GM12878 (cell line): Measurements from ENCODE around the gene PRKN. TPM values are rescaled to one million over a fixed set of nuclear protein-coding genes. Genes with fewer than 3 reads are reported as not detected.

Experiments
- ATAC-seq: fragments of 200-7000 bp; cut with Tn5 transposase; 3 replicates; pipeline ENCODE4 v1.9.1; 2020; ENCODE audit warnings: mild to moderate bottlenecking, moderate library complexity
- BruUV-seq: library from RNA; stranded (reverse); fragments of 400-500 nt; replicated peaks from 2 replicates; lab custom pipeline; 2021; lab: Mats Ljungman, UMichigan
- CTCF ChIA-PET: fragments of 300-600 bp; sonication (Branson Sonifier 250); formaldehyde crosslinking; extraction: SDS; loops from one replicate; lab custom pipeline; 2021; ENCODE audit warnings: inconsistent platforms; lab: Yijun Ruan, JAX
- POLR2A ChIA-PET: fragments of 350-600 bp; formaldehyde crosslinking; extraction: SDS; loops from one replicate; lab custom pipeline; 2021; ENCODE audit warnings: inconsistent platforms; lab: Charles Lee
- RAD21 ChIA-PET: fragments of 300-600 bp; sonication (Branson Sonifier 250); formaldehyde crosslinking; loops from one replicate; lab custom pipeline; 2023; ENCODE audit warnings: antibody characterized with exemption; ENCODE audit not compliant: unreplicated experiment; lab: Charles Lee
- SMC1A ChIA-PET: fragments of 300-600 bp; sonication (Branson Sonifier 250); formaldehyde crosslinking; loops from one replicate; lab custom pipeline; 2023; ENCODE audit not compliant: unreplicated experiment, uncharacterized antibody; lab: Charles Lee
- DNase-seq: peaks from one replicate; pipeline ENCODE4 v3.0.0-alpha.2; 2011; ENCODE audit warnings: low read depth, low spot score
- FAIRE-seq: peaks from 3 replicates; lab custom pipeline; 2011; peaks lifted over from hg19 to GRCh38; lab: Jason Lieb, UNC
- H2AFZ ChIP-seq: 2 replicates; pipeline ENCODE4 v1.6.0; 2011; ENCODE audit warnings: low read depth, low read length, control low read depth; ENCODE audit not compliant: control insufficient read depth
- H3K27ac ChIP-seq: 2 replicates; pipeline ENCODE4 v1.5.1; 2011; ENCODE audit warnings: control low read depth; ENCODE audit not compliant: control insufficient read depth, insufficient read depth
- H3K27me3 ChIP-seq, 2 experiments: replicated peaks in 1 of 2; 2 replicates each; pipeline versions ENCODE4 v1.6.0 to v1.6.1; 2011; ENCODE audit warnings: low read length in 1 of 2; ENCODE audit not compliant: control insufficient read depth in 2 of 2, insufficient read depth in 2 of 2
- H3K36me3 ChIP-seq, 2 experiments: 2 replicates each; pipeline ENCODE4 v1.5.1; 2011; ENCODE audit warnings: low read length in 1 of 2; ENCODE audit not compliant: control insufficient read depth in 2 of 2, insufficient read depth in 2 of 2
- H3K4me1 ChIP-seq: 2 replicates; pipeline ENCODE4 v1.6.1; 2011; ENCODE audit warnings: mild to moderate bottlenecking, low read length, moderate library complexity, mixed read lengths; ENCODE audit not compliant: control insufficient read depth, insufficient read depth
- H3K4me2 ChIP-seq: 2 replicates; pipeline ENCODE4 v1.6.0; 2011; ENCODE audit warnings: control low read depth; ENCODE audit not compliant: control insufficient read depth, insufficient read depth
- H3K4me3 ChIP-seq: fragments of 200-600 bp; sonication (generic); 2 replicates; pipeline ENCODE4 v1.5.1; 2016
- H3K79me2 ChIP-seq: 2 replicates; pipeline ENCODE4 v1.6.0; 2011; ENCODE audit warnings: low read length; ENCODE audit not compliant: control insufficient read depth, insufficient read depth
- H3K9ac ChIP-seq: 2 replicates; pipeline ENCODE4 v1.8.0; 2011; ENCODE audit warnings: low read length, control low read depth, mixed read lengths; ENCODE audit not compliant: control insufficient read depth, insufficient read depth
- H3K9me3 ChIP-seq: replicated peaks from 3 replicates; pipeline ENCODE4 v1.5.1; 2011; ENCODE audit warnings: mild to moderate bottlenecking, low read length; ENCODE audit not compliant: control insufficient read depth, insufficient read depth
- H4K20me1 ChIP-seq: 2 replicates; pipeline ENCODE4 v1.6.0; 2011; ENCODE audit not compliant: control insufficient read depth, insufficient read depth
- CUX1 ChIP-seq: IDR thresholded peaks from 2 replicates; pipeline ENCODE4 v1.6.1; 2012; ENCODE audit warnings: improper control_type of control experiment, low read depth, low read length; ENCODE audit not compliant: insufficient replicate concordance
- FOS ChIP-seq: IDR thresholded peaks from 3 replicates; pipeline ENCODE4 v1.6.1; 2011; ENCODE audit warnings: borderline replicate concordance; ENCODE audit not compliant: insufficient read length; ENCODE audit errors: extremely low read depth
- GATAD2B ChIP-seq: fragments of 450-650 bp; conservative IDR thresholded peaks from 2 replicates; pipeline ENCODE4 v1.6.1; 2017; ENCODE audit warnings: low read depth, mild to moderate bottlenecking, moderate library complexity
- HCFC1 ChIP-seq: fragments of 150-350 bp; IDR thresholded peaks from 2 replicates; pipeline ENCODE4 v1.6.1; 2014; ENCODE audit warnings: low read length
- IRF4 ChIP-seq: IDR thresholded peaks from 2 replicates; pipeline ENCODE4 v1.6.1; 2011; ENCODE audit warnings: low read depth, low read length
- KDM1A ChIP-seq: fragments of 200-600 bp; sonication (generic); IDR thresholded peaks from 2 replicates; pipeline ENCODE4 v1.6.1; 2016; ENCODE audit warnings: borderline replicate concordance
- POLR2A ChIP-seq: IDR thresholded peaks from 2 replicates; pipeline ENCODE4 v1.6.1; 2011; ENCODE audit warnings: low read depth, mild to moderate bottlenecking, low read length
- SIN3A ChIP-seq: IDR thresholded peaks from 2 replicates; pipeline ENCODE4 v1.6.1; 2012; ENCODE audit warnings: low read depth, low read length, improper control_type of control experiment
- TARDBP ChIP-seq: IDR thresholded peaks from 2 replicates; pipeline ENCODE4 v1.6.1; 2016; ENCODE audit warnings: borderline replicate concordance
- TCF12 ChIP-seq: IDR thresholded peaks from 2 replicates; pipeline ENCODE4 v1.6.1; 2011; ENCODE audit warnings: low read depth, mild to moderate bottlenecking, low read length
- WRNIP1 ChIP-seq: IDR thresholded peaks from 2 replicates; pipeline ENCODE4 v1.6.1; 2011; ENCODE audit warnings: low read depth, low read length, improper control_type of control experiment, borderline replicate concordance
- ZBTB4 ChIP-seq: fragments of 450-650 bp; formaldehyde crosslinking; IDR thresholded peaks from 2 replicates; pipeline ENCODE4 v1.4.0; 2022; ENCODE audit warnings: mild to moderate bottlenecking, moderate library complexity
- ZZZ3 ChIP-seq: IDR thresholded peaks from 2 replicates; pipeline ENCODE4 v1.6.1; 2011; ENCODE audit warnings: low read depth; ENCODE audit not compliant: control insufficient read depth, insufficient read length
- WGBS: methylation state at CpG from one replicate; pipeline ENCODE4 v1.1.6; 2016; ENCODE audit warnings: low lambda C conversion rate; ENCODE audit not compliant: insufficient replicate concordance, insufficient coverage; ENCODE audit errors: missing lambda C conversion rate; 5-methylcytosine and 5-hydroxymethylcytosine counted together
- in situ Hi-C: fragments of 300-500 bp; cut with MboI; formaldehyde crosslinking; loops from 9 replicates; pipeline ENCODE4 v1.14.3; 2018; ENCODE audit warnings: mixed read lengths
- intact Hi-C: fragments of 100-400 bp; cut with micrococcal nuclease; formaldehyde crosslinking; loops from one replicate; pipeline ENCODE4 v1.14.2; 2022; ENCODE audit not compliant: unreplicated experiment
- polyA plus RNA-seq, 11 experiments: library from polyadenylated mRNA; depleted of rRNA in 4 of 11; unstranded in 6 of 11; stranded (reverse) in 5 of 11; fragments of >200 nt; fragmentation: Nextera tagmentation in 4 of 11; fragmentation: Illumina TruSeq in 1 of 11; extraction: Ambion mirVana in 4 of 11; extraction: Trizol in 1 of 11; gene quantifications; 1 replicate in 1 of 11; 2 replicates in 10 of 11; pipeline versions ENCODE4 v1.2.1 to v1.2.3, GENCODE V29; 2011 to 2016; ENCODE audit warnings: inconsistent platforms in 2 of 11, missing spikeins in 2 of 11, low read depth in 1 of 11
- total RNA-seq, 4 experiments: library from RNA; depleted of rRNA in 3 of 4; stranded (reverse); fragments of >200 nt in 3 of 4; fragmentation: Illumina TruSeq in 1 of 4; extraction: Trizol in 1 of 4; gene quantifications; 2 replicates each; pipeline versions ENCODE4 v1.2.1 to v1.2.3, GENCODE V29; 2013 to 2021
- TF ChIP-seq, protein P1 (sequence below): IDR thresholded peaks from 2 replicates; pipeline ENCODE4 v1.6.1; 2011; ENCODE audit warnings: low read depth, low read length, improper control_type of control experiment, borderline replicate concordance

Gene PRKN
- total and polyA plus RNA-seq, 10 of the 15 experiments (the other 5 are each of a cell fraction or from before 2014, with no cell fraction given), result 0.06 to 0.09 TPM; not detected in 8

DNA sequence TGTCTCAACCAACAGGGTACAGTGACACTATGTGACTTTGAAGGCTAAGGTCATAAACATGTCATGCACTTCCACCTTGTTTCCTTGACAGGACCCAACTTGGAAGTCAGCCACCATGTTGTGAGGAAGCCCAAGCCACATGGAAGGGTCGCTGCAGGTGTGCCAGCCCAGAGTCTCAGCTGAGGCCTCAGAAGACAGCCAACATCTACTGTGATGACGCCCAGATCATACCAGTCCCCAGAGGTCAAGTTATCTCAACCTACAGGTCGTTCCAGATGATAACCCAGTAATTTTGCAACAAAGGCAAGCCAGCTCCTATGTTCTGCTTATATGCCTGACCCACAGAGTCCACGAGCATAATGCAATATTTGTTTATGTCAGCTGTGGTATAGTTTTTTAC is 1077.7 kb downstream of the PRKN start:
- Histone ChIP-seq H3K79me2 (no peaks in the 10 kb centered on the region), H3K36me3 (no peaks in the 10 kb centered on the region), H3K4me2 (no peak overlapping the region), H3K4me3 (no peak overlapping the region), H3K9me3 (no peaks in the 10 kb centered on the region), H3K4me1 (no peaks in the 10 kb centered on the region), H3K27ac (no peak overlapping the region), H3K9ac (no peak overlapping the region), H4K20me1 (no peaks in the 10 kb centered on the region), H3K27me3 (no peaks in the 10 kb centered on the region), H2AFZ (no peak overlapping the region)
- ChIA-PET CTCF (no interaction called here), RAD21 (no interaction called here), SMC1A (no interaction called here), POLR2A (no interaction called here)
- no peak for ATAC-seq
- no peak for FAIRE-seq
- no peak for DNase-seq
- BruUV-seq, result no TSS peak
- intact Hi-C loops (no loop called here), in situ Hi-C loops (no loop called here)
- WGBS, result 1% methylated on average over 4 of the region's 4 CpGs
- TF ChIP-seq IRF4 (no peak), FOS (no peak), HCFC1 (no peak), KDM1A (no peak), WRNIP1 (no peak), ZZZ3 (no peak), TARDBP (no peak), CUX1 (no peak), GATAD2B (no peak), TCF12 (no peak), SIN3A (no peak), POLR2A (no peak), ZBTB4 (CRISPR knock-in tag) (no peak)
- TF ChIP-seq, protein P1, sequence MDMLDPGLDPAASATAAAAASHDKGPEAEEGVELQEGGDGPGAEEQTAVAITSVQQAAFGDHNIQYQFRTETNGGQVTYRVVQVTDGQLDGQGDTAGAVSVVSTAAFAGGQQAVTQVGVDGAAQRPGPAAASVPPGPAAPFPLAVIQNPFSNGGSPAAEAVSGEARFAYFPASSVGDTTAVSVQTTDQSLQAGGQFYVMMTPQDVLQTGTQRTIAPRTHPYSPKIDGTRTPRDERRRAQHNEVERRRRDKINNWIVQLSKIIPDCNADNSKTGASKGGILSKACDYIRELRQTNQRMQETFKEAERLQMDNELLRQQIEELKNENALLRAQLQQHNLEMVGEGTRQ, result no peak
